Chondrocyte (in vitro differentiated cells): ENCODE results near the gene PLXDC2. TPM values are rescaled to one million over a fixed set of nuclear protein-coding genes. Genes with fewer than 3 reads are reported as not detected.
"Not testable (repeated sequence)": the region's sequence is repeated elsewhere in the genome, so short reads cannot be mapped to it uniquely, and the experiment has no call there.

ENCODE experiments used
- DNase-seq: peaks from one replicate; pipeline ENCODE4 v3.0.0; 2021; ENCODE audit warnings: mixed read lengths, low spot score
- H3K27ac Mint-ChIP-seq: one replicate; pipeline ENCODE4 v1.8.0; 2021; ENCODE audit warnings: mild to moderate bottlenecking, moderate library complexity, mixed read lengths; ENCODE audit not compliant: unreplicated experiment
- H3K27me3 Mint-ChIP-seq: 2 replicates; pipeline ENCODE4 v1.8.0; 2021; ENCODE audit warnings: low read depth, mixed read lengths
- H3K36me3 Mint-ChIP-seq: 2 replicates; pipeline ENCODE4 v1.8.0; 2021; ENCODE audit warnings: low read depth, mixed read lengths
- H3K4me1 Mint-ChIP-seq: 2 replicates; pipeline ENCODE4 v1.8.0; 2021; ENCODE audit warnings: low read depth, mild to moderate bottlenecking, mixed read lengths
- H3K4me3 Mint-ChIP-seq: one replicate; pipeline ENCODE4 v1.8.0; 2021; ENCODE audit warnings: mild to moderate bottlenecking, moderate library complexity, mixed read lengths; ENCODE audit not compliant: unreplicated experiment
- H3K9me3 Mint-ChIP-seq: 2 replicates; pipeline ENCODE4 v1.8.0; 2021; ENCODE audit warnings: low read depth, mixed read lengths
- CTCF ChIP-seq: fragments of 200-600 bp; sonication (generic); IDR thresholded peaks from 2 replicates; pipeline ENCODE4 v1.5.0; 2021; ENCODE audit warnings: antibody characterized with exemption, mild to moderate bottlenecking, moderate library complexity
- total RNA-seq: library from RNA; stranded (reverse); gene quantifications from 3 replicates; pipeline ENCODE4 v1.2.1, GENCODE V29; 2021

The PLXDC2 gene
- total RNA-seq, 1 donor from 2014 or later, result 88.5 TPM

GRCh38 chr10:20175719-20176118 lies 359.5 kb downstream of the PLXDC2 start:
- no peak for DNase-seq
- Mint-ChIP-seq H3K27me3 (no peaks in the 10 kb centered on the region), H3K4me3 (no peak overlapping the region), H3K36me3 (peaks cover 8% of the 10 kb centered on the region), H3K4me1 (no peaks in the 10 kb centered on the region), H3K9me3 (no peaks in the 10 kb centered on the region), H3K27ac (no peak overlapping the region)
- no peak for TF ChIP-seq CTCF

GRCh38 chr10:20180766-20181165 lies 364.5 kb downstream of the PLXDC2 start:
- no peak overlapping the region for H3K27ac Mint-ChIP-seq
- H3K36me3 Mint-ChIP-seq, result peaks cover 14% of the 10 kb centered on the region
- peaks cover 8% of the 10 kb centered on the region for H3K4me1 Mint-ChIP-seq
- H3K27me3 Mint-ChIP-seq, result no peaks in the 10 kb centered on the region
- H3K9me3 Mint-ChIP-seq, result no peaks in the 10 kb centered on the region
- no peak for DNase-seq
- no peak for TF ChIP-seq CTCF
- H3K4me3 Mint-ChIP-seq, result no peak overlapping the region

DNA sequence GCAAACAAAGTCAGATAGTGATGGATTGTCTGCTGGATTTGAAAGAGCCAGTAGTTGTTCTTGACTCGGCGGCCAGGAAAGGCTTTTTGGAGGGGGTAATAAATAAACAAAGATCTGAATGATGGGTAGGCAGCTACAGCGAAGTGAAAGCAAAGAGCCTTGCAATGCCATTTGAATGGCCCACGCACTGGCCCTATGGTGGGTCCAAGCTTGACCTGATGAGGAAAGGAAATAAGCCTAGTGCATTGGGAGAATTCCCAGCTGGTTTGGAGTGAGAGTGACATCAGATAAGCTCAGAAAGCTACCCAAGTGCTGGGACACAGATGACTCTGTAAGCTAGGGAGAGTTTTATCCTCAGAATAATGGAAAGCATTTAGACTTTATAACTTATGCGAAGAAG lies 365.2 kb downstream of the PLXDC2 start:
- no peaks in the 10 kb centered on the region for H3K27me3 Mint-ChIP-seq
- peaks cover 8% of the 10 kb centered on the region for H3K4me1 Mint-ChIP-seq
- H3K9me3 Mint-ChIP-seq, result peaks cover under 1% of the 10 kb centered on the region
- no peak overlapping the region for H3K27ac Mint-ChIP-seq
- no peak for DNase-seq
- no peak overlapping the region for H3K4me3 Mint-ChIP-seq
- no peak for TF ChIP-seq CTCF
- H3K36me3 Mint-ChIP-seq, result peaks cover 14% of the 10 kb centered on the region

DNA sequence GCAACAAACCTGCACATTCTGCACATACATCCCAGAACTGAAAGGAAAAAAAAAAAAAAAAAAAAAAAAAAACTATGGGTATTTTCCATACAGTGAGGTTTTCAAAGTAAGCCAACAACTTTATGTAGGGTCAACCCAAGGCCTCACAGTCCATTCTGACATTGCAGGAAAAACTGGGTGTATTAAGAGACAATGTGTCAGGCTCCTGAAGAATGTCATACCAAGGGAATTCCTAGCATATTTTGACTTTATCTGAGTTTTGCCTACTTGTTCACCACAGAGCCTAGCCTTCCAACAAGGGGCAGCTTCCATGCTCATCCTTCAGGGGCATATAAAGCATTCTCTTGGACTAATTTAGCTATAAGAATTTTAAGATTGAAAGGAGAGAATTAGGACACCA lies 368.9 kb downstream of the PLXDC2 start:
- Mint-ChIP-seq H3K27me3 (no peaks in the 10 kb centered on the region), H3K9me3 (peaks cover 4% of the 10 kb centered on the region), H3K4me1 (peaks cover 8% of the 10 kb centered on the region), H3K27ac (no peak overlapping the region), H3K36me3 (peaks cover 10% of the 10 kb centered on the region), H3K4me3 (no peak overlapping the region)
- no peak for DNase-seq
- TF ChIP-seq CTCF, result no peak

DNA sequence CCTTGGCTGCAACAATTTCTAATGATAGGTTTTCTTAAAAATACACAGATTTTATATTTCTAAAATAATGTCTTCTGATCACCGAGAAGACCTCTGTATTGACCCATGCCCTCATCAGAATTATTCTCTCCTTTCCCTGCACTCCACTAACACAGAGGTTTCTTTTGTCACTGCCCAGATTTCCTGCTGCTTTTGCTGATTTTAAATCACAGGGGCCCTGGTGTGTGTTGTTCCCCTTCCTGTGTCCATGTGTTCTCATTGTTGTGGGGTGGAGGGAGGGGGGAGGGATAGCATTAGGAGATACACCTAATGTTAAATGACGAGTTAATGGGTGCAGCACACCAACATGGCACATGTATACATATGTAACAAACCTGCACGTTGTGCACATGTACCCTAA lies 375.2 kb downstream of the PLXDC2 start:
- H3K36me3 Mint-ChIP-seq, H3K4me1 Mint-ChIP-seq, H3K9me3 Mint-ChIP-seq, H3K27ac Mint-ChIP-seq, DNase-seq, H3K27me3 Mint-ChIP-seq, H3K4me3 Mint-ChIP-seq: not testable (repeated sequence)

- TF ChIP-seq CTCF, result no peak
- DNase-seq, result no peak
- Mint-ChIP-seq H3K4me1 (no peaks in the 10 kb centered on the region), H3K27ac (no peak overlapping the region), H3K9me3 (no peaks in the 10 kb centered on the region), H3K36me3 (peaks cover 8% of the 10 kb centered on the region), H3K4me3 (no peak overlapping the region), H3K27me3 (no peaks in the 10 kb centered on the region)
Measured at GRCh38 chr10:20195076-20195475, 378.8 kb downstream of the PLXDC2 start.
